Type B pancreatic cell (in vitro differentiated cells): ENCODE measurements around the gene LCP1. TPM values are rescaled to one million over a fixed set of nuclear protein-coding genes. Genes with fewer than 3 reads are reported as not detected.

Source experiments
- DNase-seq: peaks from one replicate; pipeline ENCODE4 v3.0.0; 2021; ENCODE audit warnings: mixed read lengths; ENCODE audit not compliant: unreplicated experiment; ENCODE audit errors: extremely low spot score
- H3K27ac Mint-ChIP-seq: 2 replicates; pipeline ENCODE4 v1.8.0; 2021; ENCODE audit warnings: mild to moderate bottlenecking, mixed read lengths
- H3K27me3 Mint-ChIP-seq: 2 replicates; pipeline ENCODE4 v1.8.0; 2021; ENCODE audit warnings: mixed read lengths
- H3K36me3 Mint-ChIP-seq: 2 replicates; pipeline ENCODE4 v1.8.0; 2021; ENCODE audit warnings: mixed read lengths
- H3K4me1 Mint-ChIP-seq: one replicate; pipeline ENCODE4 v1.8.0; 2021; ENCODE audit warnings: mixed read lengths; ENCODE audit not compliant: unreplicated experiment
- H3K4me3 Mint-ChIP-seq: 2 replicates; pipeline ENCODE4 v1.8.0; 2021; ENCODE audit warnings: mild to moderate bottlenecking, mixed read lengths
- H3K9me3 Mint-ChIP-seq: 2 replicates; pipeline ENCODE4 v1.8.0; 2021; ENCODE audit warnings: mixed read lengths
- CTCF ChIP-seq: fragments of 200-600 bp; sonication (generic); conservative IDR thresholded peaks from 2 replicates; pipeline ENCODE4 v1.5.0; 2021; ENCODE audit warnings: antibody characterized with exemption, mild to moderate bottlenecking
- total RNA-seq: library from RNA; stranded (reverse); gene quantifications from 2 replicates; pipeline ENCODE4 v1.2.1, GENCODE V29; 2021; ENCODE audit warnings: low replicate concordance

Gene LCP1
- total RNA-seq, 1 donor from 2014 or later = 43.3 TPM

- no peaks in the 10 kb centered on the region for H3K27me3 Mint-ChIP-seq
- H3K27ac Mint-ChIP-seq = no peak overlapping the region
- no peak for DNase-seq
- H3K36me3 Mint-ChIP-seq = peaks cover 8% of the 10 kb centered on the region
- no peaks in the 10 kb centered on the region for H3K9me3 Mint-ChIP-seq
- no peak for TF ChIP-seq CTCF
- no peak overlapping the region for H3K4me3 Mint-ChIP-seq
- peaks cover 16% of the 10 kb centered on the region for H3K4me1 Mint-ChIP-seq
Observed at GRCh38 chr13:46173656-46174055, 8.3 kb downstream of the LCP1 start.

GRCh38 chr13:46172531-46172991 is 9.4 kb downstream of the LCP1 start:
- TF ChIP-seq CTCF = no peak
- peaks cover 3% of the 10 kb centered on the region for H3K36me3 Mint-ChIP-seq
- H3K4me3 Mint-ChIP-seq = no peak overlapping the region
- no peaks in the 10 kb centered on the region for H3K27me3 Mint-ChIP-seq
- H3K9me3 Mint-ChIP-seq = no peaks in the 10 kb centered on the region
- no peak for DNase-seq
- H3K4me1 Mint-ChIP-seq = peaks cover 19% of the 10 kb centered on the region
- peak overlapping the region; percentile 48 for H3K27ac Mint-ChIP-seq

- peaks cover 20% of the 10 kb centered on the region for H3K4me1 Mint-ChIP-seq
- peaks cover 3% of the 10 kb centered on the region for H3K36me3 Mint-ChIP-seq
- H3K4me3 Mint-ChIP-seq = no peak overlapping the region
- no peak for DNase-seq
- no peak overlapping the region for H3K27ac Mint-ChIP-seq
- H3K27me3 Mint-ChIP-seq = no peaks in the 10 kb centered on the region
- no peaks in the 10 kb centered on the region for H3K9me3 Mint-ChIP-seq
- TF ChIP-seq CTCF = no peak
Observed at GRCh38 chr13:46171739-46172138, 10.2 kb downstream of the LCP1 start.

GRCh38 chr13:46171217-46171616 is 10.8 kb downstream of the LCP1 start:
- Mint-ChIP-seq H3K27me3 (no peaks in the 10 kb centered on the region), H3K4me1 (peaks cover 22% of the 10 kb centered on the region), H3K9me3 (no peaks in the 10 kb centered on the region), H3K4me3 (no peak overlapping the region), H3K27ac (peak overlapping the region; percentile 98), H3K36me3 (peaks cover 3% of the 10 kb centered on the region)
- DNase-seq = no peak
- TF ChIP-seq CTCF = no peak

- Mint-ChIP-seq H3K4me1 (peaks cover 24% of the 10 kb centered on the region), H3K4me3 (peak overlapping the region; percentile 2), H3K36me3 (peaks cover 3% of the 10 kb centered on the region), H3K27me3 (no peaks in the 10 kb centered on the region), H3K9me3 (no peaks in the 10 kb centered on the region), H3K27ac (peak overlapping the region; percentile 98)
- peak; percentile 44 for TF ChIP-seq CTCF
- no peak for DNase-seq
Observed at GRCh38 chr13:46170687-46171086, 11.3 kb downstream of the LCP1 start.

GRCh38 chr13:46170268-46170667 is 11.7 kb downstream of the LCP1 start:
- H3K9me3 Mint-ChIP-seq = no peaks in the 10 kb centered on the region
- DNase-seq = no peak
- peaks cover 24% of the 10 kb centered on the region for H3K4me1 Mint-ChIP-seq
- no peaks in the 10 kb centered on the region for H3K27me3 Mint-ChIP-seq
- no peak overlapping the region for H3K4me3 Mint-ChIP-seq
- H3K27ac Mint-ChIP-seq = peak overlapping the region; percentile 98
- TF ChIP-seq CTCF = no peak
- H3K36me3 Mint-ChIP-seq = peaks cover 3% of the 10 kb centered on the region
